ENCODE results near the gene GLYR1. TPM values are rescaled to one million over a fixed set of nuclear protein-coding genes. Genes with fewer than 3 reads are reported as not detected.

The GLYR1 gene
- total and polyA plus RNA-seq, 9 of the 15 experiments (the other 6 are each of a cell fraction or from before 2014, with no cell fraction given) = 6.7 to 99.2 (median 60.2) TPM

- TF ChIP-seq RREB1 (CRISPR knock-in tag; IDR thresholded peaks at IDR 0.05) (no peak), E2F5 (CRISPR knock-in tag; IDR thresholded peaks at IDR 0.05) (no peak), CHD1 (IDR thresholded peaks at IDR 0.05; ENCODE audit: low read length) (no peak), IFI16 (CRISPR knock-in tag; IDR thresholded peaks at IDR 0.05) (no peak), ARNT (IDR thresholded peaks at IDR 0.05) (no peak)
Measured at GRCh38 chr16:4860727-4861342, 13.7 kb upstream of the GLYR1 start (continued).

All from K562 (cell line).